HL-60 (cell line): ENCODE results near the gene MYO6.

Experiments
- DNase-seq, 2 experiments: peaks; one replicate each; pipeline ENCODE4 v3.0.0-alpha.2; 2010 to 2020; ENCODE audit warnings: low read depth in 1 of 2, low spot score in 1 of 2
- H3K27ac ChIP-seq: fragments of 250-450 bp; sonication (Bioruptor Pico); replicated peaks from 2 replicates; pipeline ENCODE4 v1.5.1; 2020; ENCODE audit warnings: mild to moderate bottlenecking, moderate library complexity
- H3K27me3 ChIP-seq: fragments of 250-450 bp; sonication (Bioruptor Pico); 2 replicates; pipeline ENCODE4 v1.5.1; 2021; ENCODE audit warnings: mild to moderate bottlenecking, moderate library complexity; ENCODE audit not compliant: insufficient read depth, poor library complexity, severe bottlenecking
- H3K4me3 ChIP-seq: replicated peaks from 2 replicates; pipeline ENCODE4 v1.5.1; 2011; ENCODE audit warnings: mild to moderate bottlenecking, control low read depth, low read length; ENCODE audit not compliant: insufficient read depth
- CTCF ChIP-seq: IDR thresholded peaks from one replicate; pipeline ENCODE4 v1.5.1; 2011; ENCODE audit warnings: low read length, control low read depth, inconsistent platforms; ENCODE audit not compliant: insufficient read depth
- GABPA ChIP-seq: IDR thresholded peaks from 2 replicates; pipeline ENCODE4 v1.6.1; 2012; ENCODE audit warnings: low read depth
- POLR2AphosphoS5 ChIP-seq: IDR thresholded peaks from 2 replicates; pipeline ENCODE4 v1.6.1; 2012; ENCODE audit warnings: low read depth
- REST ChIP-seq: IDR thresholded peaks from 2 replicates; pipeline ENCODE4 v1.6.1; 2012; ENCODE audit warnings: low read depth; ENCODE audit not compliant: insufficient replicate concordance
- SPI1 ChIP-seq: IDR thresholded peaks from 2 replicates; pipeline ENCODE4 v1.6.1; 2012; ENCODE audit warnings: low read depth, mild to moderate bottlenecking, borderline replicate concordance

Gene MYO6

GRCh38 chr6:75776461-75776860 lies 27.4 kb downstream of the MYO6 start:
- Histone ChIP-seq H3K4me3 (no peak overlapping the region), H3K27me3 (no peaks in the 10 kb centered on the region), H3K27ac (no peak overlapping the region)
- no peak for TF ChIP-seq CTCF
- no peak for TF ChIP-seq GABPA
- TF ChIP-seq REST, result no peak
- TF ChIP-seq SPI1, result no peak
- TF ChIP-seq POLR2AphosphoS5, result no peak
- no peak for DNase-seq

- H3K27ac ChIP-seq, result no peak overlapping the region
- H3K4me3 ChIP-seq, result no peak overlapping the region
- H3K27me3 ChIP-seq, result no peaks in the 10 kb centered on the region
- TF ChIP-seq REST, result no peak
- TF ChIP-seq GABPA, result no peak
- TF ChIP-seq POLR2AphosphoS5, result no peak
- TF ChIP-seq CTCF, result no peak
- no peak for TF ChIP-seq SPI1
- DNase-seq, result no peak
Measured at GRCh38 chr6:75778757-75779156, 29.7 kb downstream of the MYO6 start.

- Histone ChIP-seq H3K27me3 (no peaks in the 10 kb centered on the region), H3K4me3 (no peak overlapping the region), H3K27ac (no peak overlapping the region)
- DNase-seq, result no peak
- TF ChIP-seq REST (no peak), GABPA (no peak)
Measured at GRCh38 chr6:75786152-75786551, 37.1 kb downstream of the MYO6 start.

- TF ChIP-seq REST, result no peak
- no peak for TF ChIP-seq SPI1
- TF ChIP-seq CTCF, result no peak
- no peak for TF ChIP-seq POLR2AphosphoS5
- TF ChIP-seq GABPA, result no peak
- DNase-seq, result no peak
- no peak overlapping the region for H3K4me3 ChIP-seq
Measured at GRCh38 chr6:75788894-75789293, 39.9 kb downstream of the MYO6 start.

More at GRCh38 chr6:75788894-75789293, 39.9 kb downstream of the MYO6 start:
- Histone ChIP-seq H3K27me3 (no peaks in the 10 kb centered on the region), H3K27ac (no peak overlapping the region)
